Uterus (tissue), 4 donors: Measurements from ENCODE around the gene ACAP1. TPM values are rescaled to one million over a fixed set of nuclear protein-coding genes. Genes with fewer than 3 reads are reported as not detected.

Experiments
- DNase-seq, 2 donors: peaks; one replicate each; pipeline ENCODE4 v3.0.0-alpha.2; 2019 to 2020
- H3K27ac ChIP-seq, 2 donors: fragments of 200-600 bp; sonication (generic); 1 replicate in 1 of 2; 2 replicates in 1 of 2; pipeline ENCODE4 v1.5.1; 2016 to 2018
- H3K27me3 ChIP-seq, 2 donors: fragments of 200-600 bp; sonication (generic); one replicate each; pipeline ENCODE4 v1.5.1; 2018 to 2019; ENCODE audit warnings: control low read depth in 1 of 2
- H3K36me3 ChIP-seq, 2 donors: fragments of 200-600 bp; sonication (generic); one replicate each; pipeline ENCODE4 v1.5.1; 2019; ENCODE audit warnings: control low read depth in 1 of 2
- H3K4me1 ChIP-seq, 2 donors: fragments of 200-600 bp; sonication (generic); one replicate each; pipeline ENCODE4 v1.5.1; 2018 to 2019; ENCODE audit warnings: control low read depth in 1 of 2
- H3K4me3 ChIP-seq, 2 donors: fragments of 200-600 bp; sonication (generic); 1 replicate in 1 of 2; 2 replicates in 1 of 2; pipeline ENCODE4 v1.5.1; 2018 to 2019; ENCODE audit warnings: mild to moderate bottlenecking in 1 of 2
- H3K9me3 ChIP-seq, 2 donors: fragments of 200-600 bp; sonication (generic); one replicate each; pipeline ENCODE4 v1.5.1; 2019; ENCODE audit warnings: control low read depth in 1 of 2
- CTCF ChIP-seq, 4 experiments: fragments of 200-600 bp in 2 of 4; fragments of 450-650 bp in 2 of 4; sonication (generic) in 2 of 4; IDR thresholded peaks; one replicate each; pipeline ENCODE4 v1.5.1; 2016 to 2019; ENCODE audit warnings: antibody characterized with exemption in 4 of 4, mild to moderate bottlenecking in 2 of 4, moderate library complexity in 1 of 4
- POLR2A ChIP-seq, 2 donors: fragments of 450-650 bp; IDR thresholded peaks; one replicate each; pipeline ENCODE4 v1.6.1; 2016; ENCODE audit warnings: antibody characterized with exemption in 2 of 2, mild to moderate bottlenecking in 1 of 2, moderate library complexity in 1 of 2
- intact Hi-C: fragments of 100-400 bp; cut with DNase I; formaldehyde crosslinking; loops from one replicate; pipeline ENCODE4 v1.15.1; 2023; ENCODE audit warnings: low total_unique reads
- total RNA-seq, 4 donors: library from RNA; depleted of rRNA in 3 of 4; stranded (reverse); fragments of >200 nt in 3 of 4; gene quantifications; one replicate each; pipeline versions ENCODE4 v1.1.0 to v1.2.4, GENCODE V29; 2014 to 2023
- donor health status: DM: yes; HTN: yes; CAD: no.

The ACAP1 gene
- total RNA-seq, 4 donors from 2014 or later: 0.29 to 11.2 (median 1.7) TPM

- intact Hi-C loops: no loop called here
- H3K4me1 ChIP-seq: no peaks in the 10 kb centered on the region
- H3K4me3 ChIP-seq: no peak overlapping the region
- H3K27ac ChIP-seq: no peak overlapping the region
- no peak for TF ChIP-seq POLR2A (IDR thresholded peaks at IDR 0.05)
- no peak for TF ChIP-seq CTCF (IDR thresholded peaks at IDR 0.05)
- no peaks in the 10 kb centered on the region for H3K27me3 ChIP-seq
- DNase-seq: no peak
- H3K36me3 ChIP-seq: no peaks in the 10 kb centered on the region
- H3K9me3 ChIP-seq: no peaks in the 10 kb centered on the region
These were observed 8.8 kb upstream of the ACAP1 start for GRCh38 chr17:7327501-7327900.

GRCh38 chr17:7328009-7328408 is 8.3 kb upstream of the ACAP1 start:
- Histone ChIP-seq H3K9me3 (no peaks in the 10 kb centered on the region), H3K36me3 (no peaks in the 10 kb centered on the region), H3K27me3 (no peaks in the 10 kb centered on the region), H3K4me1 (no peaks in the 10 kb centered on the region), H3K4me3 (no peak overlapping the region), H3K27ac (no peak overlapping the region)
- no peak for TF ChIP-seq POLR2A (IDR thresholded peaks at IDR 0.05)
- TF ChIP-seq CTCF (IDR thresholded peaks at IDR 0.05): no peak
- no peak for DNase-seq
- intact Hi-C loops: no loop called here

GRCh38 chr17:7328840-7329373 is 7.4 kb upstream of the ACAP1 start, which contains the start of gene NEURL4:
Gene NEURL4 (minus strand): TSS chr17:7329335. CDS start chr17:7329312, 23 bp downstream.
- intact Hi-C loops: no loop called here
- no peaks in the 10 kb centered on the region for H3K36me3 ChIP-seq
- H3K4me3 ChIP-seq: peak within 1 kb of the TSS; percentile 57 to 65
- H3K27me3 ChIP-seq: no peaks in the 10 kb centered on the region
- no peak for DNase-seq
- TF ChIP-seq CTCF (IDR thresholded peaks at IDR 0.05): no peak
- TF ChIP-seq POLR2A (IDR thresholded peaks at IDR 0.05): no peak
- H3K9me3 ChIP-seq: no peaks in the 10 kb centered on the region
- H3K27ac ChIP-seq: peak within 1 kb of the TSS; percentile 88 to 95
- H3K4me1 ChIP-seq: no peaks in the 10 kb centered on the region

GRCh38 chr17:7329374-7329996 is 6.8 kb upstream of the ACAP1 start:
- H3K4me3 ChIP-seq: peak overlapping the region; percentile 57 to 65
- H3K36me3 ChIP-seq: no peaks in the 10 kb centered on the region
- peak; percentile 99 for DNase-seq
- no peaks in the 10 kb centered on the region for H3K9me3 ChIP-seq
- H3K27ac ChIP-seq: peak overlapping the region; percentile 88 to 95
- H3K27me3 ChIP-seq: no peaks in the 10 kb centered on the region
- intact Hi-C loops: no loop called here
- H3K4me1 ChIP-seq: no peaks in the 10 kb centered on the region
- peak in 2 of 4 experiments; percentile 7 to 14 for TF ChIP-seq CTCF (IDR thresholded peaks at IDR 0.05)
- peak; percentile 62 to 91 for TF ChIP-seq POLR2A (IDR thresholded peaks at IDR 0.05)

GRCh38 chr17:7329997-7330637 is 6.2 kb upstream of the ACAP1 start:
- DNase-seq: peak; percentile 80 to 81
- peak overlapping the region; percentile 57 to 65 for H3K4me3 ChIP-seq
- intact Hi-C loops: no loop called here

More at GRCh38 chr17:7329997-7330637, 6.2 kb upstream of the ACAP1 start:
- Histone ChIP-seq H3K36me3 (no peaks in the 10 kb centered on the region), H3K27ac (peak overlapping the region; percentile 88 to 95), H3K4me1 (no peaks in the 10 kb centered on the region), H3K9me3 (no peaks in the 10 kb centered on the region), H3K27me3 (no peaks in the 10 kb centered on the region)
- TF ChIP-seq CTCF (IDR thresholded peaks at IDR 0.05): no peak
